ENCODE results near the gene NIPSNAP3A.

NIPSNAP3A gene

GRCh38 chr9:104748359-104749031, 1.0 kb downstream of the NIPSNAP3A start:
- peaks cover 6% of the 10 kb centered on the region for H3K79me2 ChIP-seq (ENCODE audit: control insufficient read depth, insufficient read depth, low read length, poor library complexity)
- H2BK120ac ChIP-seq (ENCODE audit: insufficient read depth, low read length, poor library complexity), result peak overlapping the region; percentile 78
- no peak for DNase-seq
- peak overlapping the region; percentile 84 for H3K9ac ChIP-seq (ENCODE audit: low read length)
- H3K14ac ChIP-seq (ENCODE audit: low read length), result peak overlapping the region; percentile 92
- H2BK5ac ChIP-seq (ENCODE audit: low read depth, low read length, poor library complexity), result peak overlapping the region; percentile 89
- H3K4me2 ChIP-seq (ENCODE audit: low read length), result peak overlapping the region; percentile 74
- peak overlapping the region; percentile 89 for H4K12ac ChIP-seq (ENCODE audit: low read depth, low read length)
- H3K4me1 ChIP-seq (ENCODE audit: control insufficient read depth in 1 of 2, insufficient read depth in 2 of 2, low read length in 2 of 2), result no peaks in the 10 kb centered on the region
- no CpG with 5 or more reads among the region's 19 CpGs for WGBS (ENCODE audit: extremely low coverage, insufficient coverage, insufficient read length)
- H3K36me3 ChIP-seq (ENCODE audit: control insufficient read depth in 1 of 2, insufficient read depth in 2 of 2, low read length in 2 of 2), result no peaks in the 10 kb centered on the region
- no peaks in the 10 kb centered on the region for H3K27me3 ChIP-seq (ENCODE audit: insufficient read depth, low read length)
- H3K4me3 ChIP-seq (ENCODE audit: low read depth, low read length), result peak overlapping the region; percentile 92
- peak overlapping the region; percentile 96 for H4K8ac ChIP-seq (ENCODE audit: low read depth, low read length)
- no peaks in the 10 kb centered on the region for H3K9me3 ChIP-seq (ENCODE audit: insufficient read depth, low read depth, low read length)
- H3K27ac ChIP-seq (ENCODE audit: low read depth, low read length), result no peak overlapping the region
- H2AFZ ChIP-seq (ENCODE audit: insufficient read depth, low read length, poor library complexity), result peak overlapping the region; percentile 87
- peak overlapping the region; percentile 84 for H4K91ac ChIP-seq (ENCODE audit: low read depth, low read length)
- H3K18ac ChIP-seq (ENCODE audit: low read length), result peak overlapping the region; percentile 81
- no peak overlapping the region for H2AK5ac ChIP-seq (ENCODE audit: low read length)
- H3K23ac ChIP-seq (ENCODE audit: low read length), result no peak overlapping the region
- H3K79me1 ChIP-seq (ENCODE audit: low read length), result peaks cover 9% of the 10 kb centered on the region
- peak overlapping the region; percentile 66 for H3K4ac ChIP-seq (ENCODE audit: low read depth, low read length)
- H2BK12ac ChIP-seq (ENCODE audit: low read length), result no peak overlapping the region

- WGBS (ENCODE audit: extremely low coverage, insufficient coverage, insufficient read length), result no CpG with 5 or more reads among the region's 3 CpGs
- Histone ChIP-seq H3K27me3 (ENCODE audit: insufficient read depth, low read length) (no peaks in the 10 kb centered on the region), H3K36me3 (ENCODE audit: control insufficient read depth in 1 of 2, insufficient read depth in 2 of 2, low read length in 2 of 2) (peaks cover 0 to 3% of the 10 kb centered on the region in 2 experiments), H4K91ac (ENCODE audit: low read depth, low read length) (no peak overlapping the region), H2BK12ac (ENCODE audit: low read length) (no peak overlapping the region), H3K4me1 (ENCODE audit: control insufficient read depth in 1 of 2, insufficient read depth in 2 of 2, low read length in 2 of 2) (no peaks in the 10 kb centered on the region), H3K9me3 (ENCODE audit: insufficient read depth, low read depth, low read length) (no peaks in the 10 kb centered on the region), H2BK120ac (ENCODE audit: insufficient read depth, low read length, poor library complexity) (no peak overlapping the region), H2AFZ (ENCODE audit: insufficient read depth, low read length, poor library complexity) (no peak overlapping the region), H3K79me2 (ENCODE audit: control insufficient read depth, insufficient read depth, low read length, poor library complexity) (peaks cover 6% of the 10 kb centered on the region), H3K79me1 (ENCODE audit: low read length) (peaks cover 9% of the 10 kb centered on the region), H4K8ac (ENCODE audit: low read depth, low read length) (no peak overlapping the region), H3K18ac (ENCODE audit: low read length) (no peak overlapping the region), H3K4ac (ENCODE audit: low read depth, low read length) (no peak overlapping the region), H2BK5ac (ENCODE audit: low read depth, low read length, poor library complexity) (no peak overlapping the region), H4K12ac (ENCODE audit: low read depth, low read length) (no peak overlapping the region), H3K9ac (ENCODE audit: low read length) (no peak overlapping the region), H3K4me2 (ENCODE audit: low read length) (no peak overlapping the region), H3K23ac (ENCODE audit: low read length) (no peak overlapping the region), H3K4me3 (ENCODE audit: low read depth, low read length) (no peak overlapping the region), H3K27ac (ENCODE audit: low read depth, low read length) (no peak overlapping the region), H2AK5ac (ENCODE audit: low read length) (no peak overlapping the region), H3K14ac (ENCODE audit: low read length) (no peak overlapping the region)
- no peak for DNase-seq
These were observed 2.8 kb downstream of the NIPSNAP3A start for GRCh38 chr9:104750185-104750767.

- H4K12ac ChIP-seq (ENCODE audit: low read depth, low read length), result no peak overlapping the region
- DNase-seq, result no peak
- H2AFZ ChIP-seq (ENCODE audit: insufficient read depth, low read length, poor library complexity), result no peak overlapping the region
- no peak overlapping the region for H3K4me3 ChIP-seq (ENCODE audit: low read depth, low read length)
- no peak overlapping the region for H2BK12ac ChIP-seq (ENCODE audit: low read length)
- H3K27ac ChIP-seq (ENCODE audit: low read depth, low read length), result no peak overlapping the region
- peaks cover 4 to 8% of the 10 kb centered on the region in 2 experiments for H3K36me3 ChIP-seq (ENCODE audit: control insufficient read depth in 1 of 2, insufficient read depth in 2 of 2, low read length in 2 of 2)
- H3K4ac ChIP-seq (ENCODE audit: low read depth, low read length), result no peak overlapping the region
- no peak overlapping the region for H2AK5ac ChIP-seq (ENCODE audit: low read length)
- H3K79me2 ChIP-seq (ENCODE audit: control insufficient read depth, insufficient read depth, low read length, poor library complexity), result no peaks in the 10 kb centered on the region
- no peaks in the 10 kb centered on the region for H3K79me1 ChIP-seq (ENCODE audit: low read length)
- no peaks in the 10 kb centered on the region for H3K4me1 ChIP-seq (ENCODE audit: control insufficient read depth in 1 of 2, insufficient read depth in 2 of 2, low read length in 2 of 2)
- no peaks in the 10 kb centered on the region for H3K9me3 ChIP-seq (ENCODE audit: insufficient read depth, low read depth, low read length)
- H3K18ac ChIP-seq (ENCODE audit: low read length), result no peak overlapping the region
- WGBS (ENCODE audit: extremely low coverage, insufficient coverage, insufficient read length), result no CpG with 5 or more reads among the region's 3 CpGs
- no peak overlapping the region for H3K9ac ChIP-seq (ENCODE audit: low read length)
- H3K14ac ChIP-seq (ENCODE audit: low read length), result no peak overlapping the region
- H3K27me3 ChIP-seq (ENCODE audit: insufficient read depth, low read length), result no peaks in the 10 kb centered on the region
- no peak overlapping the region for H3K4me2 ChIP-seq (ENCODE audit: low read length)
- no peak overlapping the region for H3K23ac ChIP-seq (ENCODE audit: low read length)
- no peak overlapping the region for H4K8ac ChIP-seq (ENCODE audit: low read depth, low read length)
- no peak overlapping the region for H2BK5ac ChIP-seq (ENCODE audit: low read depth, low read length, poor library complexity)
- no peak overlapping the region for H4K91ac ChIP-seq (ENCODE audit: low read depth, low read length)
- H2BK120ac ChIP-seq (ENCODE audit: insufficient read depth, low read length, poor library complexity), result no peak overlapping the region
These were observed 11.5 kb downstream of the NIPSNAP3A start for GRCh38 chr9:104758974-104759373.

- Histone ChIP-seq H2AFZ (ENCODE audit: insufficient read depth, low read length, poor library complexity) (no peak overlapping the region), H2BK12ac (ENCODE audit: low read length) (no peak overlapping the region), H3K79me1 (ENCODE audit: low read length) (no peaks in the 10 kb centered on the region), H3K79me2 (ENCODE audit: control insufficient read depth, insufficient read depth, low read length, poor library complexity) (no peaks in the 10 kb centered on the region), H2BK120ac (ENCODE audit: insufficient read depth, low read length, poor library complexity) (no peak overlapping the region), H2AK5ac (ENCODE audit: low read length) (no peak overlapping the region), H4K91ac (ENCODE audit: low read depth, low read length) (no peak overlapping the region), H3K4me1 (ENCODE audit: control insufficient read depth in 1 of 2, insufficient read depth in 2 of 2, low read length in 2 of 2) (peaks cover 0 to 1% of the 10 kb centered on the region in 2 experiments), H3K23ac (ENCODE audit: low read length) (no peak overlapping the region), H3K4ac (ENCODE audit: low read depth, low read length) (no peak overlapping the region), H3K27me3 (ENCODE audit: insufficient read depth, low read length) (no peaks in the 10 kb centered on the region), H3K18ac (ENCODE audit: low read length) (no peak overlapping the region), H3K14ac (ENCODE audit: low read length) (no peak overlapping the region), H3K9me3 (ENCODE audit: insufficient read depth, low read depth, low read length) (no peaks in the 10 kb centered on the region), H3K9ac (ENCODE audit: low read length) (no peak overlapping the region), H4K12ac (ENCODE audit: low read depth, low read length) (no peak overlapping the region), H2BK5ac (ENCODE audit: low read depth, low read length, poor library complexity) (no peak overlapping the region), H3K4me3 (ENCODE audit: low read depth, low read length) (no peak overlapping the region), H3K4me2 (ENCODE audit: low read length) (no peak overlapping the region), H3K36me3 (ENCODE audit: control insufficient read depth in 1 of 2, insufficient read depth in 2 of 2, low read length in 2 of 2) (no peaks in the 10 kb centered on the region), H3K27ac (ENCODE audit: low read depth, low read length) (no peak overlapping the region), H4K8ac (ENCODE audit: low read depth, low read length) (no peak overlapping the region)
- DNase-seq, result peak; percentile 24 to 58
- no CpG with 5 or more reads among the region's 5 CpGs for WGBS (ENCODE audit: extremely low coverage, insufficient coverage, insufficient read length)
These were observed 17.7 kb downstream of the NIPSNAP3A start for GRCh38 chr9:104765138-104765537.
